Activated T-cell treated with anti-CD3 and anti-CD28 coated beads, Interleukin-2, amount 50 U/mL, for 4 hours (primary cell): ENCODE measurements around the gene MBTPS1. TPM values are rescaled to one million over a fixed set of nuclear protein-coding genes. Genes with fewer than 3 reads are reported as not detected.

ENCODE experiments used
- ATAC-seq, 2 donors: fragments of 200-7000 bp; cut with Tn5 transposase; one replicate each; pipeline ENCODE4 v1.10.0; 2021
- DNase-seq: peaks from one replicate; pipeline ENCODE4 v3.0.0-alpha.2; 2020
- H3K27me3 Mint-ChIP-seq: one replicate; pipeline ENCODE4 v1.8.0; 2021; ENCODE audit warnings: low read depth, mixed read lengths
- H3K36me3 Mint-ChIP-seq: one replicate; pipeline ENCODE4 v1.8.0; 2022; ENCODE audit warnings: mixed read lengths; ENCODE audit not compliant: insufficient read depth
- H3K4me1 Mint-ChIP-seq: one replicate; pipeline ENCODE4 v1.8.0; 2021; ENCODE audit warnings: low read depth, mixed read lengths
- H3K4me3 Mint-ChIP-seq: one replicate; pipeline ENCODE4 v1.8.0; 2021; ENCODE audit warnings: mild to moderate bottlenecking, moderate library complexity, mixed read lengths
- H3K9me3 Mint-ChIP-seq: one replicate; pipeline ENCODE4 v1.8.0; 2021; ENCODE audit warnings: mixed read lengths
- total RNA-seq, 3 donors: library from RNA; stranded (reverse); gene quantifications; one replicate each; pipeline ENCODE4 v1.2.1, GENCODE V29; 2021

The MBTPS1 gene
- total RNA-seq = 10 to 100 TPM; 44.9 to 52.8 (median 49.2) TPM

DNA sequence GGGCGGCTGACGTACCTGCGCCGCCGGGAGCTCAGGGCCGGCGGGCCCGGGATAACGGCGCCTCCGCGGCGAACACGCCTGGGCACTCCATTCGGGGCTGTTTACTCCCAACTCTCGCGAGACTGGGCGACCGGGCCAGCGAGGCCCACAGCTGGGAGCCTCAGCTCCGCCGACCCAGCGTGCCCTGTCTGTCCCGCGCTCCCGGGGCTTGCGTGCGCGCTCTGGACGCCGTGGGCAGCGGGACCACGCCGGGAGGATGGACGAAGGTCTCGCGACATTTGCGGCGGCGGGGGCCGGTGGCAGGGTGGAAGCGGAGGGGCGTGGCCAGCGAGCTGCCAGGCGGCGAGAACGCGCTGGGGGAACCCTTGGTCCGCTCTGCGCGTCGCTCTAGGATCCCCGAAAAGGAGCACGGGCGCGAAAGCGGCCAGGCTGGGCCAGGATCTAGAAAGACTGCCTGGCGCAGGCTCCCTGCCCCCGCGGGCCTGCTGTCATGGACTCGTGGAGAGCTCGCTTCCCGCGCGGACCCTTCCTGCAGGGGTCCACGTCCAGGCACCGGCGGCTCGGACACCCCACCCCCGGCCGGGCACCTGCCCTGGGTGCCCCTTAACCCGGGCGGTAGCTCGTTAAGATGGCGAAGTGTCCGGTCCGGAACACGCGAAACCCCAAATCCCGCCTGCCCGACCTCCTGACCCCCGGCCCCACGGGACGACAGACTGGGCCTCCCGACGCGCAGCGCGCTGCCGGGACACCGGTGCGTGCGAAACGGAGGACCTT lies at the start of gene MBTPS1:
Gene MBTPS1, minus strand, starts transcription at position 223 of the 774 bp plus-strand sequence. CDS start 15,159 bp downstream, outside the sequence.
- peak within 1 kb of the TSS; percentile 93 for H3K4me3 Mint-ChIP-seq
- no peaks in the 10 kb centered on the region for H3K9me3 Mint-ChIP-seq
- peaks cover 4% of the 10 kb centered on the region for H3K36me3 Mint-ChIP-seq
- H3K4me1 Mint-ChIP-seq = peaks cover 26% of the 10 kb centered on the region
- ATAC-seq (peak; percentile 90 to 91), DNase-seq (peak; percentile 98)
- no peaks in the 10 kb centered on the region for H3K27me3 Mint-ChIP-seq

DNA sequence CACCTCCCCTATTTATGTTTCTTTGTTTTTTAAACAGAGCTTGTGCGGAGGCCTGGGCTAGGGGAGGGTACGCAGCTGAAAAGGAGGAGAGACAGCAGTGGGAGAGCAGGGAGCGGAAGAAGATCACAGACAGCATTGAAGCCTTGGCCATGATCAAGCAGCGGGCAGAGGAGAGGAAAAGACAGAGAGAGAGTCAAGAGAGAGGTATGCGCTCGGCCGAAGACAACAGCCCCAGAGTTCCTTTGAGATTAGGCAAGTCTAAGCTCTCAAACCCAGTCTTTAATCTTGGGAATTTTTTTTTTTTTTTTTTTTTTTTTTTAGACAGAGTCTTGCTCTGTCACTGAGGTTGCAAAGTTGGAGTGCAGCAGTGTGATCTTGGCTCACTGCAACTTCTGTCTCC lies 49.0 kb upstream of the MBTPS1 start:
- Mint-ChIP-seq H3K36me3 (no peaks in the 10 kb centered on the region), H3K4me3 (no peak overlapping the region), H3K4me1 (no peaks in the 10 kb centered on the region), H3K27me3 (peaks cover 33% of the 10 kb centered on the region), H3K9me3 (no peaks in the 10 kb centered on the region)
- ATAC-seq (no peak), DNase-seq (no peak)

DNA sequence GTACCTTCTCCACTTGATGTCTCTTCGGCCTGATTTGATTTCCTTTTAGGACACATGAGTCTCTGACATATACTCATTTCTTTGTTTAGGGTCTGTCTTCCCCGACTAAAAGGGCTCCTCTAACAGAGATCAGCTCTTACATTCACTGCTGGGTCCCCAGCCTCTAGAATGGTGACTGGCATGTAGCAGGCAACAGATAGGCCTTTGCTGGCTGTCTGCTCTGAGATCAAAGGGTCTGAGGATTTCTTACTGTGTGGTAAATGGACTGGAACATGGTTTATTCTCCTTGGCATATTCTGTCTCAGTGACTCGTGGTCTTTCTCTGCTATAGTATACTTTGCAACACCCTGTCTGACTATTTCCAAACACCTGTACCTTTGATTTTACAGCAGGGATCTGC lies 45.1 kb upstream of the MBTPS1 start:
- Mint-ChIP-seq H3K27me3 (peaks cover 29% of the 10 kb centered on the region), H3K36me3 (no peaks in the 10 kb centered on the region), H3K9me3 (no peaks in the 10 kb centered on the region), H3K4me3 (no peak overlapping the region), H3K4me1 (no peaks in the 10 kb centered on the region)
- DNase-seq (no peak), ATAC-seq (no peak)

DNA sequence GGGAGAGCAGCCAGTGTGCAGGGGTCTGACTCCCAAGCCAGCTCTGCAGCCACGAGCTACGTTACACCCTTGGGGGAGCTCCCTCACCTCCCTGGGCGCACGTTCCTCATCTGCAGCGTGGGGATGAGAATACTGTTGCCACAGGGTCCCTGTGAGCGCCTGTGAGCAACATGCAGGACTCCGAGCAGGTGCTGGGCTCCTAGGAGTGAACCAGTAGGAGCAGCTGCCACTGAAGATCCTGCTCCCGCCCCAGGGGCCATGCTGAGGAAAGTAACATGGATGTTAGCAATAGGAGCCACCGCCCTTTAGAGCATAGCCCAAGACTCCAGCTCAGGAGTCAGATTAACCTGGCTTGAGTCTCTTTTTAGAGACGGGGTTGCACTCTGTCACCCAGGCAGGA lies 44.3 kb upstream of the MBTPS1 start:
- peaks cover 28% of the 10 kb centered on the region for H3K27me3 Mint-ChIP-seq

DNA sequence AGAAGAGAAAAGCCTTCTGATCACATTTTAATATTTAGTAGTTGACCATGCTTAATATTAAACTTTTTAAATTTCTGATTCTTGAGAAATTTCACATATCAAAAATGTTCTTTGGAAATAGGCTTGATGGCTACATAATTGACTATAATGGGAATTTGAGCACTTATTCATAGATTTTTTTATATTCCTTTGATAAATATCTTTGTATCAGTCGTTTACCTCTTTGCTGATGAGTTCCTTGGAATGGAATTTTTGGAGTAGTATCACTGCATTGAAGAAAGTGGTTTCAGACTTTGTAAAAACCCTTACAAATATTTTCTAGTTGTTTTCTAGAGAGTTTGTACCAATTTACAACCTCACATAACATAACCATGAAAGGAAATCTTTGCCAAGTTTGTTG lies 43.1 kb upstream of the MBTPS1 start:
- no peaks in the 10 kb centered on the region for H3K4me1 Mint-ChIP-seq
- H3K27me3 Mint-ChIP-seq = peaks cover 23% of the 10 kb centered on the region
- no peaks in the 10 kb centered on the region for H3K36me3 Mint-ChIP-seq
- no peak overlapping the region for H3K4me3 Mint-ChIP-seq
- DNase-seq = no peak
- ATAC-seq = no peak
- no peaks in the 10 kb centered on the region for H3K9me3 Mint-ChIP-seq

More for the DNA sequence above, 44.3 kb upstream of the MBTPS1 start:
- DNase-seq (no peak), ATAC-seq (no peak)
- Mint-ChIP-seq H3K4me3 (no peak overlapping the region), H3K4me1 (no peaks in the 10 kb centered on the region), H3K36me3 (no peaks in the 10 kb centered on the region), H3K9me3 (no peaks in the 10 kb centered on the region)

DNA sequence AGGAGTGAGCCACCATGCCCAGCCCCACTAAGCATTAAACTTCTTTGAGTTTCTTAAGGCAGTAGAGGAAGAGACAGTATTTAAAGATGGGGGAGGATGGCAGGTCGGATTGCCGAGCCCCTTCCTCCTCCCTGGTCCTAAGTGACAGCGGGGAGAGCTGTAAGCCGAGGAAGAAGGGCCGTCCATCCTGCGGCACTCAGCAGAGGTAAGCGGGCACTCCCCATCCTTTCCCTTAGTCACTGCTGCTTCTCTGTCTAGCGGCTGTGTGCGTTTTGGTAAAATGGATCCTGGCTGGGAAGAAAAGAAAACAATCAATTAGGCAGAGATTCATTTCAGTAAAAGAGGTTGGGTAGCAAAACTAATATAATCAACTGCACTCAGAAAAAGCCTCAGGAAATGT lies 42.3 kb upstream of the MBTPS1 start:
- no peaks in the 10 kb centered on the region for H3K9me3 Mint-ChIP-seq
- H3K4me1 Mint-ChIP-seq = no peaks in the 10 kb centered on the region
- ATAC-seq = no peak
- no peak for DNase-seq
- no peaks in the 10 kb centered on the region for H3K36me3 Mint-ChIP-seq
- no peak overlapping the region for H3K4me3 Mint-ChIP-seq
- peaks cover 22% of the 10 kb centered on the region for H3K27me3 Mint-ChIP-seq

DNA sequence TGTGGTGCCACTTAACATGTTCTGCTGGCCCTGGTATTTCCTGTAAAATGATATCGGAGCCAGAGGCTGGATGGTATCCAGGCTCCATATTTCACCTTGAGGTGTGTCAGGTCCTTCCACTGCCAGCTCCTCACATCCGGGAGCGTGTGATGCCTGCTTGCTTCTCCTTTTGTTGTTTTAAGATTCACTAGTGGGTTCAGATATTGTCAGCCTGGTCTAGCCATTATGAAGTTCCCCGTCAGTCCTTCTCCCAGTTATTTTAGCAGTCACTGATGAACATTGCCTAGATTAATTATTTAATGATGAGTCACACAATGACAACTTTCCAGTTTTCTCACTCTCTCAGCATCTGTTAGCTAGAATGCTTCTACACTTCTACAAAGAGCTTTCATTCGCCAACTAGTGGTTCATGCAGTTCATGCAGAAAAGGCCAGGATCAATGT lies 39.6 kb upstream of the MBTPS1 start:
- no peaks in the 10 kb centered on the region for H3K36me3 Mint-ChIP-seq
- DNase-seq (no peak), ATAC-seq (no peak)
- H3K9me3 Mint-ChIP-seq = no peaks in the 10 kb centered on the region
- no peaks in the 10 kb centered on the region for H3K4me1 Mint-ChIP-seq
- H3K27me3 Mint-ChIP-seq = peaks cover 19% of the 10 kb centered on the region
- H3K4me3 Mint-ChIP-seq = no peak overlapping the region

DNA sequence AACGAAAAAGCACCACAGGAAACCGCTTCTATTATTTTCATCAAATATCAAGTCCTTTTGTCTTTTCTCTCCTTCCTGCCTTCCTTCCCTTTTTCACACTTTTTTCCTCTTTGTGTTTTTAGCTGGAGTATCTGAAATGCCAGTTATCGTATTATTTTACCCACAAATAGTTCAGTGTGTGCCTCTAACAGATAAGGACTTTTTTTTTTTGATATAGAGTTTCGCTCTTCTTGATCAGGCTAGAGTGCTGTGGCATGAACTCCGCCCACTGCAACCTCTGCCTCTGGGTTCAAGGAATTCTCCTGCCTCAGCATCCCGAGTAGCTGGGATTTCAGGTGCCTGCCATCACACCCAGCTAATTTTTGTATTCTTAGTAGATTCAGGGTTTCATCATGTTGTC lies 39.0 kb upstream of the MBTPS1 start:
- H3K4me1 Mint-ChIP-seq = no peaks in the 10 kb centered on the region
- no peak overlapping the region for H3K4me3 Mint-ChIP-seq
- no peaks in the 10 kb centered on the region for H3K9me3 Mint-ChIP-seq
- no peak for ATAC-seq
- H3K36me3 Mint-ChIP-seq = no peaks in the 10 kb centered on the region
- no peak for DNase-seq
- H3K27me3 Mint-ChIP-seq = peaks cover 24% of the 10 kb centered on the region

DNA sequence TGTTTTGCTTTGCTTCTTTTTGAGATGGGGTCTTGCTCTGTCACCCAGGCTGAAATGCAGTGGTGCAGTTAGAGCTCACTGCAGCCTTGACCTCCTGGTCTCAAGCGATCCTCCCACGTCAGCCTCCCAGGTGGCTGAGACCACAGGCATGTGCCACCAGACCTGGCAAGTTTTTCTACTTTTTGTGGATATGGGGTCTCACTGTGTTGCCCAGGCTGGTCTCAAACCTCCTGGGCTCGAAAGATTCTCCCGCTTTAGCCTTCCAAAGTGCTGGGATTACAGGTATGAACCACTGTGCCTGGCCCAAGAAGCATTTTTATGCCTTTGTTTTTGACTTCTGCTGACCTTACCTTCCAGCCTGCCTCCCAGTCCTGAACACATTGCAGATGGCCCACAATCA lies 38.5 kb upstream of the MBTPS1 start:
- no peaks in the 10 kb centered on the region for H3K4me1 Mint-ChIP-seq
- no peak overlapping the region for H3K4me3 Mint-ChIP-seq
- H3K36me3 Mint-ChIP-seq = no peaks in the 10 kb centered on the region
- ATAC-seq (no peak), DNase-seq (no peak)
- peaks cover 24% of the 10 kb centered on the region for H3K27me3 Mint-ChIP-seq
- no peaks in the 10 kb centered on the region for H3K9me3 Mint-ChIP-seq

DNA sequence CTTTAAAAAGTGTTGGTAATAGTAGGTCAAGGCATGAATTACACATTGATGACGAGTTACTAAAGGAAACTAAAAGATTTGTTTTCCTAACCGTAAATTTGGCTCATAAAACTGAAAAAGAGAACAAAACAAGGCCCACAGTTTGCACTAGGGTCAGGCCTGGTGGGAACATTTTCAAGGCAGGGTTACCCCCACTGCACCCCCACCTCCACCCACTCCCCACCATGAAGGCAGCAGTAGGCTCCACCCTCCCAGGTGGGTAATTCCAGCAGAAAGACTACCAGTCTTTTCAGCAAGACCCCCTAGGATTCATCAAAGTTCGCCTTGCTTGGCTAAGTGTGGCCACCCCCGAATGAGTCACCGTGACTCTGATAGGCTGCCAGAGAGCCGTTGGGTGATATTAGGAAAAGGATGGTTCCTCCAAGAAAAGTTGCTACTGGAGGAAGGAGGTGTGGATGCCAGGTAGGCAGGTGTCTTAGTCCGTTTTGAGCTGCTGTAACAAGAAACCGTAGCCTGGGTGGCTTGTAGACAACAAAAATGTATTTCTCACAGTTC lies 37.0 kb upstream of the MBTPS1 start:
- ATAC-seq (no peak), DNase-seq (no peak)
- Mint-ChIP-seq H3K9me3 (no peaks in the 10 kb centered on the region), H3K4me1 (no peaks in the 10 kb centered on the region), H3K4me3 (no peak overlapping the region), H3K27me3 (peaks cover 16% of the 10 kb centered on the region), H3K36me3 (no peaks in the 10 kb centered on the region)

DNA sequence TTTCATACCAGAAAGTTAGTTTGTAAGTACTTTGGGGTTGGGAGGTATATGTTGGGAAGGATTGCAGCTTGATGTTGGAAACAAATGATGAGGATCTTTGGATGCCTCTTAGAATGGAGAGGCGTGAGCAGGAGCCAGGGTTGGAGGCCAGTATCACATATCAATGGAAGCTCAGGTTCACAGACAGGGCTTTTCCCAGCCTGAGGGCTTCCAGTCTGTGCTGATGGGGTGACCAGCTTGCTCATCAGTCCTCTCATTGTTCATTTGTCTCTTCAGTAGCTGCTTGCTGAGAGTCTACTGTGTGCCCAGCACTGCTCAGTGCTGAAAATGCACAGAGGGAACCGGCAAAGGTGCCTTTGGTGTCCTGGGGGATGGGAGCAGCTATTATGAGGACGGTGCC lies 34.2 kb upstream of the MBTPS1 start:
- no peak for DNase-seq
- Mint-ChIP-seq H3K4me1 (no peaks in the 10 kb centered on the region), H3K9me3 (no peaks in the 10 kb centered on the region), H3K4me3 (no peak overlapping the region), H3K36me3 (no peaks in the 10 kb centered on the region), H3K27me3 (peaks cover 13% of the 10 kb centered on the region)
- ATAC-seq = no peak

DNA sequence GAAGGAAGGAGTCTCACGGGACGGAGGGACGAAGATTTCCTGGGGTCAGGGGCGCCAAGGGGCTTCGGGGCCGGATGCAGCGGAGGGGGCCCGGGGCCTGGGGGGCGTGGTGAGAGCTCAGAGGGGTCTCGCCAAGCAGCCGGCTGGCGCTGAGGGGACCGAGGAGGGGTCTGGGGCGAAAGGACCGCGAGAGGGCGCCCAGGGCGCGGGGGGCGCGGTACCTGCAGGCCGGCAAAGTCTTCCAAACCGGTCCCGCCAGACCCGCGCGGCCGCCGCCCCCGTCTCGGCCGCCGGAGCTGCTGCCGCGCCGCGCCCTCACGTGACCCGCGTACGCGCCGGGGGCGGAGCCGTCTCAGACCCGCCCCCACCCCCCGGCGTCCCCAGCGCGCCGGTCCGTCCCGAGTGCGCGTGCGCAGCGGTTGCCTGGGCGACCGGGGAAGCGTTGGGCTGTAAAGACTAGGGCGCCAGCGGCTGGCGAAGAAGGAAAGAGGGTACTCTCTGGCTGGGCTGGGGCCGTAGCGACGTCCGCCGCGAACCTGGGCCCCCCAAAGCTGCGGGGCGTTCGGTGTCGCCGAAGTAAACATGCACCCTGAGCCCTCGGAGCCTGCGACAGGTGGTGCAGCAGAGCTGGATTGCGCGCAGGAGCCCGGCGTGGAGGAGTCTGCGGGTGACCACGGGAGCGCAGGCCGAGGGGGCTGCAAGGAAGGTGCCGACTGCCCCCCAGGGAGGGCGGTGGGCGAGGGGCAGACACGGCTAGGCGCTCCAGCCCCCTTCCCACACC lies 28.3 kb upstream of the MBTPS1 start, which contains the start of the genes DNAAF1 and HSDL1:
Gene DNAAF1, plus strand, starts transcription at position 450 of the 781 bp plus-strand sequence. Its CDS starts 133 bp downstream, at position 583.
Gene HSDL1, minus strand, starts transcription at position 319 of the 781 bp plus-strand sequence. CDS start 13,856 bp downstream, outside the sequence.
- ATAC-seq (peak; percentile 82 to 87), DNase-seq (peak; percentile 95)
- Mint-ChIP-seq H3K4me1 (peaks cover 14% of the 10 kb centered on the region), H3K27me3 (peaks cover 3% of the 10 kb centered on the region), H3K4me3 (peak within 1 kb of the TSS; percentile 96), H3K9me3 (no peaks in the 10 kb centered on the region), H3K36me3 (no peaks in the 10 kb centered on the region)

DNA sequence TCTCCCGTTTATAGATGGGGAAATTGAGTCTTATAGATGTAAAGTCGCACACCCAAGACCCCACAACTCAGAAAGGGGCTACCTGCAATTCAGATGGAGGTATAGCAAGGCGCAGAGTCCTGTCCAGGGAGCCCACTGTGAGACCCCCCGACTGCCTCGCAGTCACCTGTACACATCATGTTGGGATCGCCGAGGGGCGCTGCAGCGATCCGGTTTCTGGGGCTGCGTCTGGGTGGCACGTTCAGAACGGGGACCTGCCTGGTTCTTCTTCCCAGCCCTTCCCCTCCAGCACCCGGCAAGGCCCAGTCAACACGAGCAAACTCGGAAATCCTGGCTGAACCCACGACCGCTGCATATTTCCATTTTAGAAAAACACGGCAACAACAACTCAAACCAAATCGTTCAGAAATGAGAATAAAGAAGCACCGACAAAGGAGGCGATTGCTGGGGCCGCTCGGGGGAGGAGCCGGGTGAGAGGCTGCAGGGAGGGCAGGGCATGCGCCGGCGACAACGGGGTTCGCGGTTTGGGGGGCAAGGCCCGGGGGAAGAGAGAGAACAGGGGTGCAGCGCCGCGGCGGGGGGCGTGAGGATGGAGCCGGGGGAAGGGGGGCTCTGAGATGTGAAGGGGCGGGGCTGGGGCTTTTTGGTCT lies 27.6 kb upstream of the MBTPS1 start:
- Mint-ChIP-seq H3K27me3 (peaks cover 3% of the 10 kb centered on the region), H3K4me3 (peak overlapping the region; percentile 96), H3K36me3 (no peaks in the 10 kb centered on the region), H3K4me1 (peaks cover 14% of the 10 kb centered on the region), H3K9me3 (no peaks in the 10 kb centered on the region)
- peak; percentile 11 for DNase-seq
- peak; percentile 58 to 64 for ATAC-seq

DNA sequence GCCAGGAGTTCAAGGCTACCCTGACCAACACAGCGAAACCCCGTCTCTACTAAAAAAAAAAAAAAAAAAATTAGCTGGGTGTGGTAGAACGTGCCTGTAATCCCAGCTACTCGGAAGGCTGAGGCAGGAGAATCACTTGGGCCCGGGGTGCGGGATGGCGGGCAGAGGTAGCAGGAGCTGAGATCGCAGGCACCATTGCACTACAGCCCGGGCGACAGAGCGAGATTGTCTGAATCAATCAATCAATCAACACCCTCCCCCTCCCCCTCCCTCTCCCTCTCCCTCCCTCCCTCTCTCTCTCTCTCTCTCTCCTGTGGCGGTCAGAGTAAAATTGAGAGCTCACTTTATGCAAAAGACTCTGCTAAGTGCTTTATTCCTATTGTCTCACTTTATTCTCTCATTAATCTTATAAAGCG lies 27.1 kb upstream of the MBTPS1 start:
- H3K9me3 Mint-ChIP-seq = no peaks in the 10 kb centered on the region
- H3K27me3 Mint-ChIP-seq = peaks cover 3% of the 10 kb centered on the region

More for the DNA sequence above, 27.1 kb upstream of the MBTPS1 start:
- Mint-ChIP-seq H3K4me3 (peak overlapping the region; percentile 96), H3K4me1 (peaks cover 18% of the 10 kb centered on the region), H3K36me3 (peaks cover 2% of the 10 kb centered on the region)
- DNase-seq = no peak
- ATAC-seq = no peak
